Activated T-helper 1 cell treated with anti-CD3 and anti-CD28 coated beads, Interleukin-2, amount 50 U/mL, for 16 hours (primary cell): ENCODE measurements around the gene ZNF33B.
A peak's percentile ranks its signal among the peaks of the same experiment; 100 is the strongest.
"Not testable (repeated sequence)": the region's sequence is repeated elsewhere in the genome, so short reads cannot be mapped to it uniquely, and the experiment has no call there.

ENCODE experiments used
- DNase-seq, 2 donors: peaks; one replicate each; pipeline ENCODE4 v3.0.0-alpha.2; 2020; ENCODE audit warnings: low read depth in 1 of 2, low spot score in 1 of 2

ZNF33B gene

DNA sequence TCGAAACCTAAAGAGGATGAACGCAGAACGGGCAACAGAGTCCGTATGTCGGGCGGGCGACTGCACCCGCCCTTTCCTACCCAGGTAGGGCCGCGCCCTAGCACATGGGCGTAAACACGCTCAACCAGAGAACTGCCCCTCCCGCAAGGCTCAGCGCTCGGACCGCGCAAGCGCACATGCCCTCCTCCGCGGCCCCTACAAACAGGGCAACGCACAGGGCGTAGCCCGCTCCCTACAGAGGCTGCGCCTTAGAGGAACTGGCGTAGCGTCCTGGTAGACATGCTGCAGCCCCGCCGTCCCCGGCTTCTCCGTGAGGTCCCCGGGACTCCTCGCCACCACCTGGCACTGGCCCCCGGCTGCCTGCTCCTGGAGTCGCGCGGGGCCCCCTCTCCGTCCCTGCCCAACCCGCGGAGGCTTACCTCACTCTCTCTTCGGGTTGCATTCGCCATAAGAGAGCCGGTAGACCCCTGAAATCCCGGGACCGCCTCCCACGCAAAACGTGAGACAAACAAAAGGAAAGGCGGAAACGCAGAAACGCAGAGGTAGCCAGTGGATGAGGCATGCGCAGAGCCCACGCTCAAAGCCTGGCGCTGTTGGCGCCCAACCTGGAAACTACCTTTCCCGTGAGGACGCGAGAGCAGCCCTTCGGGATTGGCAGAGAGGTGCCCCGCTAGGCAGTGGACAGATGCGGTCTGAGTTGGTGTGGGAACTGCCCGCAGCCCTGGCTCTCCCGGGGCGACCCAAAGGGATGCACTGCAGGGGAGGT lies at the start of gene ZNF33B:
Gene ZNF33B, minus strand, starts transcription at position 516 of the 766 bp plus-strand sequence. CDS start 1,642 bp downstream, outside the sequence.
- DNase-seq: peak; percentile 90

- DNase-seq: no peak
Observed at GRCh38 chr10:42684517-42684916, 46.1 kb upstream of the ZNF33B start.

GRCh38 chr10:42680267-42680666 lies 41.9 kb upstream of the ZNF33B start:
- no peak for DNase-seq

DNA sequence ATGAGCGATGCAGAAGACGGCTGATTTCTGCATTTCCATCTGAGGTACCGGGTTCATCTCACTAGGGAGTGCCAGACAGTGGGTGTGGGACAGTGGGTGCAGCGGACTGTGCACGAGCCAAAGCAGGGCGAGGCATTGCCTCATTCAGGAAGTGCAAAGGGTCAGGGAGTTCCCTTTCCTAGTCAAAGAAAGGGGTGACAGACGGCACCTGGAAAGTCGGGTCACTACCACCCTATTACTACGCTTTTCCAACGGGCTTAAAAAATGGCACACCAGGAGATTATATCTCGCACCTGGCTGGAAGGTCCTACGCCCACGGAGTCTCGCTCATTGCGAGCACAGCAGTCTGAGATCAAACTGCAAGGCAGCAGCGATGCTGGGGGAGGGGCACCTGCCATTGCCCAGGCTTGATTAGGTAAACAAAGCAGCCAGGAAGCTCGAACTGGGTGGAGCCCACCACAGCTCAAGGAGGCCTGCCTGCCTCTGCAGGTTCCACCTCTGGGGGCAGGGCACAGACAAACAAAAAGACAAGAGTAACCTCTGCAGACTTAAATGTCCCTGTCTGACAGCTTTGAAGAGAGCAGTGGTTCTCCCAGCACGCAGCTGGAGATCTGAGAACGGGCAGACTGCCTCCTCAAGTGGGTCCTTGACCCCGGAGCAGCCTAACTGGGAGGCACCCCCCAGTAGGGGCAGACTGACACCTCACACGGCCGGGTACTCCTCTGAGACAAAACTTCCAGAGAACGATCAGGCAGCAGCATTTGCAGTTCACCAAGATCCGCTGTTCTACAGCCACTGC lies 27.0 kb upstream of the ZNF33B start:
- DNase-seq: not testable (repeated sequence)

DNA sequence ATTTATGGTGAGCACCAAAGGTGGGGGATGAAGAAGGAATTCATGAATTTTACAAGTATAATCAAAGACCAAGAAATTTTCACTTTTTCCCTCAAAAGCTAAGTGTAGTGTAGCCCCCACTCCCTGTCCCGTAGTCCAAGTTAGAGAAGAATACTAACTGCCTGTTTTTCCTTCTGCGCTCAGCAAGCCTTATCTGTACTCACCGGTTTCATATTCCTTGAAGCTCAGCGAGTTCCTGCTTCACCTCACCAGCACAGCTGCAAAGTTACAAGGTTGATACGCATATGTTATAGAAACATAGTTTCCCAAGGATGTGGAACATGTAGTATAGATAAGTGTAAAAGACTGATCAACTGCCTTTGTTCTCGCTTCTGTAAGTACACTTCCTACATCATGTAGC lies 16.0 kb upstream of the ZNF33B start:
- no peak for DNase-seq

DNA sequence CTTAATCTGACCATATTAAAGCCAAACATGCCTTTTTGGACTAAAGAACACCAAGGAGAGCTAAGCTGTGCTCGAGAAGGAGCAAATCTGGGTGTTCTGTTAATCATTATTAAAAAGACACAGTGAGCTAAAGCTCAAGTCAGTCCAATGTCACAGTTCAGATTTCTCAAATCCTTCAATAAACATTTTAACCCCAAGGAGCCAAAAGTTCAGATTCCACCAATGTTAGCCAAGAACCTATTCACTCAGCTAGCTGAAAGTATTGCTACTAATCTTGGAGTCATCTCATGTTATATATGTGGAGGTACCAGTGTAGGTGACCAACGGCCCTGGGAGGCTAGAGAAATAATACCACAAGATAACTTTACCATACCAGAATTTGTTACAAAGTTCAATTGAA lies 14.5 kb upstream of the ZNF33B start:
- DNase-seq: no peak

GRCh38 chr10:42650374-42650773 lies 12.0 kb upstream of the ZNF33B start:
- no peak for DNase-seq

DNA sequence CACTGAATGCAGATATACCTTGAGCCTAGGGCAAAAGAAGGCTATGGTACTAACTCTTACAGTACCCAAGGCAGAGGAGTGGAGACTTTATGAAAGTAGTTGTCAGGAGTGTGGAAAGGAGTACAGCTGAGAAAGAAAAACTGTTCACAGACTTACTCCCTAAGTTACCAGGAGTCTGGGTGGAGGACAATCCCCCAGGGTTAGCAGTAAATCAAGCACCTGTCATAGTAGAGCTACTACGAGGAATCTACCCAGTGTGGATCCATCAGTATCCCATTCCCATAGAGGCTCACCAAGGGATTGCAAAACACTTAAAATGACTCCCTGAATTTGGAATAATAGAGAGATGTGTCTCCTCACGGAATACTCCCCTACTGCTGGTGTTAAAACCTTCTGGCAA lies 10.1 kb upstream of the ZNF33B start:
- no peak for DNase-seq

- no peak for DNase-seq
Observed at GRCh38 chr10:42646687-42647640, 8.6 kb upstream of the ZNF33B start.

DNA sequence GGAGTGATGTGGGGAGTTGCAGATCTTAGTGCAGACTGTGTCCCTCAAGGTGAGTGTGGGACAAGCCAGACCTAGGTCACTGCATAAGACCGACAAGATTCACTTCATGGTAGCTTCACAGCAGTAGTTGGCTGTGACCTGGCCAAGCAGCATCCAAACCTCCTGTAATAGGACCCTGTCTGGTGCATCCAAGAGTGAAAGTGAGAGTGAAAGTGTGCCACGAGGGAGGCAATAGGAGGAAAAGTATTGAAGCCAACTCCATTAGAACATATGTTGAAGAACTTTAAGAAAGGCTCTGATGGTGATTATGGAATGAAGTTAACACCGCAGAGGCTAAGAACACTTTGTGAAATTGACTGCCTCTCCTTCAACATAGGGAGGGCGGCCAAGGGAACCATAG lies 7.8 kb upstream of the ZNF33B start:
- DNase-seq: no peak

DNA sequence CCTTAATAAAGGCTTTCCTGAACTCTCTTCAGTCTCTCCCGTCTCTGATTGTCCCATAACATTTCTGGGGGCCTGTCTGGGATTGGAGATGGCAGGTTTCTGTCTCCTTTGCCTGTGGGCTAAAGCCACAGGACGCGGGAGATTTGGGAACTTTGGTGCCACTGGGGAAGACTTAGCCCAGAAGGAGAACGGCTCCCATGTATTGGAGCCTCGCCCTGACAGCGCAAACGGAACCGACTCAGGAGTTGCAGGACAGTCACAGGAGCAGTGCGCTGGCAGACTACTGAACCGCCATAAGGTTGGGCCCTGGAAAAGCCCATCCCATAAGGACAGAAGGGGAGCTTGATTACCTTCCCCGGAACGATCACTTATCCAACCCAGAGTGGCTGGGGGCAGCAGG lies 7.1 kb upstream of the ZNF33B start:
- no peak for DNase-seq

DNA sequence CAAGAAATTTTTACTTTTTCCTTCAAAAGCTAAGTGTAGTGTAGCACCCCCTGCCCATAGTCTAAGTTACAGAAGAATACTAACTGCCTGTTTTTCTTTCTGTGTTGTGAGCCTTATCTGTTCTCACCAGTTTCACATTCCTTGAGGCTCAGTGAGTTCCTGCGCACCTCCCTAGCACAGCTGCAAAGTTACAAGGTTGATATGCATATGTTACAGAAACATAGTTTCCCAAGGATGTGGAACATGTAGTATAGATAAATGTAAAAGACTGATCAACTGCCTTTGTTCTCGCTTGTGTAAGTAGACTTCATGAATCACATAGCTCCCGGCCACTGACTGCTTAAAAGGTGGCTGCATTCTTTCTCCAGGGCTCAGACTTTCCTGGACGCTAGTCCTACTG lies 6.7 kb upstream of the ZNF33B start:
- no peak for DNase-seq

- DNase-seq: no peak
Observed at GRCh38 chr10:42640610-42641229, 2.4 kb upstream of the ZNF33B start.

- DNase-seq: no peak
Observed at GRCh38 chr10:42638821-42639270, 476 bp upstream of the ZNF33B start.

DNA sequence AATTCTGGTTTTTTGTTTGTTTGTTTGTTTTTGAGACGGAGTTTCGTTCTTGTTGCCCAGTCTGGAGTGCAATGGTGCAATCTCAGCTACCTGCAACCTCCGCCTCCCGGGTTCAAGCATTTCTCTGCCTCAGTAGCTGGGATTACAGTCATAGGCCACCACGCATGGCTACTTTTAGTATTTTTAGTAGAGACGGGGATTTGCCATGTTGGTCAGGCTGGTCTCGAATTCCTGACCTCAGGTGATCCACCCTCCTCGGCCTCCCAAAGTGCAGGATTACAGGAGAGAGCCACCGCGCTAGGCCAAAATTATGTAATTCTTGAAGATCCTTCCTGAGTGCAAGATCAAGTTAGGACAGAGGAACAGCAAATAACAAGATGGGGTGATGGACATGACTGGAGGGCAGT lies 719 bp downstream of the ZNF33B start:
- DNase-seq: no peak

- no peak for DNase-seq
Observed at GRCh38 chr10:42637142-42637541, 1.2 kb downstream of the ZNF33B start.

GRCh38 chr10:42635098-42635497 lies 3.3 kb downstream of the ZNF33B start:
- no peak for DNase-seq

DNA sequence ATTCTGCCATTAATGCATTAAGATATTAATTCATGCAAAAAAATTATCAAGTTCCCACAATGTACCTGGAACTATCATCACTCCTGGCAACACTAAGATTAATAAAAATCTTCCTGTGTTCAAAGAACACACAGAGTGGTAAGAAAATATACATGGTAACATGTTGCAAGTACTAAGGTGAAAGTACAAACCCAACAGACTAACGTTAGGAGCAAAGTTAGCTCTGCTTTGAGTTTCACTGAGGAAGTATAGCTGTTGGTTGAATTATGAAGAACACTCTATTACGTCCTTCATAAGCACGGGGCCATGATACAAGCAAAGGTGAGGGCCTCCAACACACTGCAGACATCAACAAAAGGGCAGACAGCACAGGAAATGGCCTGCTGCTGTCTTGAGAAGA lies 5.8 kb downstream of the ZNF33B start:
- DNase-seq: no peak

- no peak for DNase-seq
Observed at GRCh38 chr10:42630537-42631134, 7.7 kb downstream of the ZNF33B start.

- no peak for DNase-seq
Observed at GRCh38 chr10:42623929-42624328, 14.4 kb downstream of the ZNF33B start.
